ENCODE data around the gene WDHD1. TPM values are rescaled to one million over a fixed set of nuclear protein-coding genes. Genes with fewer than 3 reads are reported as not detected.
"Not testable (repeated sequence)": the region's sequence is repeated elsewhere in the genome, so short reads cannot be mapped to it uniquely, and the experiment has no call there.

Gene WDHD1
- total and polyA plus RNA-seq, 9 donors, result 1.2 to 4.2 (median 2.5) TPM

GRCh38 chr14:54909817-54910558, 116.9 kb downstream of the WDHD1 start:
- Histone ChIP-seq H3K27ac (no peak overlapping the region), H3K4me3 (no peak overlapping the region), H3K4me1 (ENCODE audit: insufficient read depth) (no peaks in the 10 kb centered on the region), H3K27me3 (no peaks in the 10 kb centered on the region), H3K9me3 (no peaks in the 10 kb centered on the region), H3K36me3 (no peaks in the 10 kb centered on the region)
- 79 to 86% (median 79%) methylated on average over 5 of the region's 5 CpGs for WGBS, 3 donors
- no peak for TF ChIP-seq POLR2A (IDR thresholded peaks at IDR 0.05)
- TF ChIP-seq CTCF (IDR thresholded peaks at IDR 0.05), result no peak
- no peak for TF ChIP-seq EP300 (IDR thresholded peaks at IDR 0.05)
- no peak for DNase-seq
- intact Hi-C loops (cut with DNase I), result no loop called here

- intact Hi-C loops (cut with DNase I); H3K36me3 ChIP-seq; DNase-seq; H3K27me3 ChIP-seq; H3K27ac ChIP-seq; H3K4me3 ChIP-seq; H3K4me1 ChIP-seq (ENCODE audit: insufficient read depth); H3K9me3 ChIP-seq: not testable (repeated sequence)
- 86 to 93% (median 88%) methylated on average over 4 of the region's 4 CpGs for WGBS, 3 donors
Measured at GRCh38 chr14:54908973-54909372, 117.9 kb downstream of the WDHD1 start.

- TF ChIP-seq POLR2A (IDR thresholded peaks at IDR 0.05), result no peak
- no peak for TF ChIP-seq CTCF (IDR thresholded peaks at IDR 0.05)
- TF ChIP-seq EP300 (IDR thresholded peaks at IDR 0.05), result no peak
- no peak overlapping the region for H3K4me3 ChIP-seq
- no peaks in the 10 kb centered on the region for H3K27me3 ChIP-seq
- H3K4me1 ChIP-seq (ENCODE audit: insufficient read depth), result no peaks in the 10 kb centered on the region
- 65 to 75% (median 70%) methylated on average over 4 of the region's 4 CpGs for WGBS, 3 donors
- no peak for DNase-seq
- intact Hi-C loops (cut with DNase I), result no loop called here
- no peaks in the 10 kb centered on the region for H3K36me3 ChIP-seq
- H3K27ac ChIP-seq, result no peak overlapping the region
- no peaks in the 10 kb centered on the region for H3K9me3 ChIP-seq
Measured at GRCh38 chr14:54908190-54908589, 118.7 kb downstream of the WDHD1 start.

- Histone ChIP-seq H3K27ac (no peak overlapping the region), H3K27me3 (no peaks in the 10 kb centered on the region)
Measured at GRCh38 chr14:54906075-54906474, 120.8 kb downstream of the WDHD1 start.

More at GRCh38 chr14:54906075-54906474, 120.8 kb downstream of the WDHD1 start:
- intact Hi-C loops (cut with DNase I), result no loop called here
- no peaks in the 10 kb centered on the region for H3K9me3 ChIP-seq
- peaks cover 2% of the 10 kb centered on the region for H3K4me1 ChIP-seq (ENCODE audit: insufficient read depth)
- H3K36me3 ChIP-seq, result no peaks in the 10 kb centered on the region
- TF ChIP-seq POLR2A (IDR thresholded peaks at IDR 0.05) (no peak), EP300 (IDR thresholded peaks at IDR 0.05) (no peak), CTCF (IDR thresholded peaks at IDR 0.05) (no peak)
- H3K4me3 ChIP-seq, result no peak overlapping the region
- DNase-seq, result no peak

Data from ovary (tissue), 9 donors.